Measurements from ENCODE around the gene NTN1. TPM values are rescaled to one million over a fixed set of nuclear protein-coding genes. Genes with fewer than 3 reads are reported as not detected.

NTN1 gene
- total RNA-seq, 1 donor = 0.36 TPM

- TF ChIP-seq CTCF (IDR thresholded peaks at IDR 0.05; ENCODE audit: extremely low read depth, low read depth, low read length) = no peak
- Histone ChIP-seq H3K4me2 (ENCODE audit: insufficient read depth, low read length) (no peak overlapping the region), H2AFZ (ENCODE audit: low read length) (no peak overlapping the region)
Observed at GRCh38 chr17:9028988-9029570, 7.8 kb downstream of the NTN1 start.

DNA sequence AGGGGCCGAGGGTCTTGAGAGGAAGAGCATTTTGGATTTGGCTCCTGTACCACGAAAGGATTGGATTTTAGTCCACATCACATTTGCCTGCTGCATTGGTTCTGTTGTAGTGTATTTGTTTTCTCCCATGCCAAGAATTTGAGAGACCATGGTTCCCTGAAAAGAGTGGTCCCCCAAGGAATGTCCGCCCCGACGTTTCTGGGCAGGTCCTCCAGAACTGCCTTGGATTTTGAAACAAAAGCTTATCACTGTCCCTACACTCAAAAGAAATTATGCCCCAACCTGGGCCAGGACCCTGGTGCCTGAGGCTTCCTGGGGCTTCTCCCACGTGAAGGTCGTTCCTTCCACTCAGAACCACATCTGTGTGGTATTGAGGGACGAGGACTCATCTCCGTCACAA lies 10.8 kb downstream of the NTN1 start:
- H3K9me3 ChIP-seq (ENCODE audit: low read depth, low read length) = no peaks in the 10 kb centered on the region
- peaks cover 4% of the 10 kb centered on the region for H3K27me3 ChIP-seq (ENCODE audit: insufficient read depth, low read length)
- H3K4me2 ChIP-seq (ENCODE audit: insufficient read depth, low read length) = no peak overlapping the region
- no peaks in the 10 kb centered on the region for H3K36me3 ChIP-seq (ENCODE audit: insufficient read depth, low read length)
- H3K27ac ChIP-seq (ENCODE audit: low read depth, low read length) = no peak overlapping the region
- no peak overlapping the region for H3K4me3 ChIP-seq (ENCODE audit: insufficient read depth, low read length)
- TF ChIP-seq CTCF (IDR thresholded peaks at IDR 0.05; ENCODE audit: extremely low read depth, low read depth, low read length) = no peak
- H3K4me1 ChIP-seq (ENCODE audit: insufficient read depth, low read length) = no peaks in the 10 kb centered on the region
- no peak overlapping the region for H2AFZ ChIP-seq (ENCODE audit: low read length)
- DNase-seq (ENCODE audit: insufficient read length, low spot score, missing footprints) = no peak
- H3K79me2 ChIP-seq (ENCODE audit: insufficient read depth, low read length) = no peaks in the 10 kb centered on the region
- no peaks in the 10 kb centered on the region for H4K20me1 ChIP-seq (ENCODE audit: insufficient read depth, low read length)

More at GRCh38 chr17:9028988-9029570, 7.8 kb downstream of the NTN1 start:
- no peaks in the 10 kb centered on the region for H3K79me2 ChIP-seq (ENCODE audit: insufficient read depth, low read length)
- no peaks in the 10 kb centered on the region for H3K4me1 ChIP-seq (ENCODE audit: insufficient read depth, low read length)
- no peaks in the 10 kb centered on the region for H3K36me3 ChIP-seq (ENCODE audit: insufficient read depth, low read length)
- no peak for DNase-seq (ENCODE audit: insufficient read length, low spot score, missing footprints)
- H3K4me3 ChIP-seq (ENCODE audit: insufficient read depth, low read length) = no peak overlapping the region
- peaks cover 17% of the 10 kb centered on the region for H3K27me3 ChIP-seq (ENCODE audit: insufficient read depth, low read length)
- H4K20me1 ChIP-seq (ENCODE audit: insufficient read depth, low read length) = no peaks in the 10 kb centered on the region
- H3K27ac ChIP-seq (ENCODE audit: low read depth, low read length) = no peak overlapping the region
- no peaks in the 10 kb centered on the region for H3K9me3 ChIP-seq (ENCODE audit: low read depth, low read length)

DNA sequence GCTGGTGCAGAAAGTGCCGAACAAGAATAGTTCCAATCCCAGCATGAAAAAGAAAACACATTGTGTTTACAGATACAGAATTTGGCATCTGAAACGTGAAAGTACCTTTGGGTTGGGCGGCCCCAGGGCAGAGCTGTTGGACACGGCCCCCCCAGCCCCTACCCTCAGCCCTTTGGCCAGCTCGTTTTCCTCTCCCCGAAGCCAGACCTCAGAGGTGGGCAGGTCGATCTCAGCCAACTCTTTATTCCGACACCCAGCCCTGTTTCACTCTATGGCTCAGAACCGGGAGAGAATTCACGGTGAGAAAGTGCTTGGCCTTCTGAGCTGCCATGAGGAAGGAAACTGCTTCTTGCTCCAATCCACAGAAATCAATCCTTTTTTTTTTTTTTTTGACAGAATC lies 11.3 kb downstream of the NTN1 start:
- H3K27me3 ChIP-seq (ENCODE audit: insufficient read depth, low read length) = peaks cover 4% of the 10 kb centered on the region
- DNase-seq (ENCODE audit: insufficient read length, low spot score, missing footprints) = no peak
- H2AFZ ChIP-seq (ENCODE audit: low read length) = no peak overlapping the region
- no peaks in the 10 kb centered on the region for H3K36me3 ChIP-seq (ENCODE audit: insufficient read depth, low read length)
- H3K9me3 ChIP-seq (ENCODE audit: low read depth, low read length) = no peaks in the 10 kb centered on the region
- no peak overlapping the region for H3K4me3 ChIP-seq (ENCODE audit: insufficient read depth, low read length)
- no peak overlapping the region for H3K4me2 ChIP-seq (ENCODE audit: insufficient read depth, low read length)
- no peak for TF ChIP-seq CTCF (IDR thresholded peaks at IDR 0.05; ENCODE audit: extremely low read depth, low read depth, low read length)
- H4K20me1 ChIP-seq (ENCODE audit: insufficient read depth, low read length) = no peaks in the 10 kb centered on the region
- H3K79me2 ChIP-seq (ENCODE audit: insufficient read depth, low read length) = no peaks in the 10 kb centered on the region
- H3K27ac ChIP-seq (ENCODE audit: low read depth, low read length) = no peak overlapping the region
- H3K4me1 ChIP-seq (ENCODE audit: insufficient read depth, low read length) = no peaks in the 10 kb centered on the region

GRCh38 chr17:9035249-9035648 lies 13.9 kb downstream of the NTN1 start:
- H3K36me3 ChIP-seq (ENCODE audit: insufficient read depth, low read length) = no peaks in the 10 kb centered on the region
- H3K27me3 ChIP-seq (ENCODE audit: insufficient read depth, low read length) = no peaks in the 10 kb centered on the region
- H2AFZ ChIP-seq (ENCODE audit: low read length) = no peak overlapping the region
- H3K4me2 ChIP-seq (ENCODE audit: insufficient read depth, low read length) = no peak overlapping the region
- no peaks in the 10 kb centered on the region for H4K20me1 ChIP-seq (ENCODE audit: insufficient read depth, low read length)
- no peaks in the 10 kb centered on the region for H3K79me2 ChIP-seq (ENCODE audit: insufficient read depth, low read length)
- no peak for DNase-seq (ENCODE audit: insufficient read length, low spot score, missing footprints)
- H3K4me1 ChIP-seq (ENCODE audit: insufficient read depth, low read length) = no peaks in the 10 kb centered on the region
- H3K4me3 ChIP-seq (ENCODE audit: insufficient read depth, low read length) = no peak overlapping the region
- no peak overlapping the region for H3K27ac ChIP-seq (ENCODE audit: low read depth, low read length)
- no peaks in the 10 kb centered on the region for H3K9me3 ChIP-seq (ENCODE audit: low read depth, low read length)
- TF ChIP-seq CTCF (IDR thresholded peaks at IDR 0.05; ENCODE audit: extremely low read depth, low read depth, low read length) = no peak
